Skeletal muscle tissue (tissue), 4 donors: ENCODE results near the gene ZNF134. TPM values are rescaled to one million over a fixed set of nuclear protein-coding genes. Genes with fewer than 3 reads are reported as not detected.

Experiments
- H3K27ac ChIP-seq: one replicate; pipeline ENCODE4 v1.7.0; 2013; ENCODE audit warnings: mild to moderate bottlenecking, low read depth, low read length, inconsistent platforms
- H3K27me3 ChIP-seq, 3 donors: one replicate each; pipeline ENCODE4 v1.7.0; 2013; ENCODE audit warnings: low read length in 3 of 3; ENCODE audit not compliant: control insufficient read depth in 3 of 3, insufficient read depth in 3 of 3
- H3K36me3 ChIP-seq, 3 donors: one replicate each; pipeline ENCODE4 v1.7.0; 2013; ENCODE audit warnings: low read length in 3 of 3; ENCODE audit not compliant: control insufficient read depth in 3 of 3, insufficient read depth in 3 of 3
- H3K4me1 ChIP-seq, 3 donors: one replicate each; pipeline ENCODE4 v1.7.0; 2013; ENCODE audit warnings: low read length in 3 of 3, mild to moderate bottlenecking in 3 of 3; ENCODE audit not compliant: control insufficient read depth in 3 of 3, insufficient read depth in 3 of 3
- H3K4me3 ChIP-seq, 3 donors: one replicate each; pipeline ENCODE4 v1.7.0; 2013; ENCODE audit warnings: low read length in 3 of 3
- H3K9ac ChIP-seq, 3 donors: one replicate each; pipeline ENCODE4 v1.7.0; 2013; ENCODE audit warnings: low read length in 3 of 3, mild to moderate bottlenecking in 3 of 3, moderate library complexity in 2 of 3, low read depth in 1 of 3
- H3K9me3 ChIP-seq, 3 donors: one replicate each; pipeline ENCODE4 v1.7.0; 2013; ENCODE audit warnings: low read length in 3 of 3; ENCODE audit not compliant: control insufficient read depth in 3 of 3
- total RNA-seq: library from RNA; depleted of rRNA; stranded (reverse); fragments of >200 nt; gene quantifications from one replicate; pipeline ENCODE4 v1.2.3, GENCODE V29; 2014
- donor health status: Osteomylitis.

Gene ZNF134
- total RNA-seq, 1 donor from 2014 or later = 17.7 TPM

DNA sequence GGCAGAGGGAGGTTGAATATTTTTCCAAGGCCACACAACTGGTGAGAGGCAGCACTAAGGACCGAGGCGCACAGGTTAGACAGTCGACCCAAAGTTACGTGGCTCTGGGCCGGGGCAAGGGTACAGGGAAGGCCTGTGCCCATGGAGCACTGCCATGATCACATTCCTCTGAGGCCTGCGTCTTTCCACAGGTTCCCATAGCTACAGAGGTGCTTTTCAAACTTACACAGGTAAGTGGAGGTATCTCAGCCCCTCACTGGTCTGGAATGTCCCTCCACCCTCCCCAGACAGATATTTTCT, 19.7 kb downstream of the ZNF134 start:
- Histone ChIP-seq H3K9me3 (peaks cover 4 to 28% (median 10%) of the 10 kb centered on the region in 3 donors), H3K4me3 (peak overlapping the region; percentile 85 to 93 (median 90)), H3K4me1 (peaks cover 13 to 16% (median 15%) of the 10 kb centered on the region in 3 donors), H3K36me3 (peaks cover 28 to 38% (median 35%) of the 10 kb centered on the region in 3 donors), H3K27ac (no peak overlapping the region), H3K9ac (peak overlapping the region; percentile 83 to 89 (median 87)), H3K27me3 (no peaks in the 10 kb centered on the region)

DNA sequence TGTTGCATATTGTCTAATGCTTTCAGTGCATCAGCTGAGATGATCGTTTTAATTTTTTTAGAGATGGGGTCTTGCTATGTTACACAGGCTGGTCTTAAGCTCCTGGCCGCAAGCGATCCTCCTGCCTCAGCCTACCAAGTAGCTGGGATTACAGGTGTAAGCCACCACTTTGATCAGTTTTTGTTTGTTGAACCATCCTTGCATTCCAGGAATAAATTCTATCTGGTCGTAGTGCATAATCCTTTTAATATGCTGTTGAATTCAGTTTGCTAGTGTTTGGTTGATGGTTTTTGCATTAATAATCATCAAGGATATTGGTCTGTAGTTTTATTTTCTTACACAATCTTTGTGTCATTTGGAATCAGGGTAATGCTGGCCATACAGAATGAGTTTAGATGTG, 23.3 kb downstream of the ZNF134 start:
- no peak overlapping the region for H3K4me3 ChIP-seq
- peaks cover 54 to 71% (median 69%) of the 10 kb centered on the region in 3 donors for H3K36me3 ChIP-seq
- no peak overlapping the region for H3K27ac ChIP-seq
- no peak overlapping the region for H3K9ac ChIP-seq
- peaks cover 13 to 16% (median 15%) of the 10 kb centered on the region in 3 donors for H3K4me1 ChIP-seq
- no peaks in the 10 kb centered on the region for H3K27me3 ChIP-seq
- H3K9me3 ChIP-seq = peaks cover 12 to 56% (median 14%) of the 10 kb centered on the region in 3 donors

DNA sequence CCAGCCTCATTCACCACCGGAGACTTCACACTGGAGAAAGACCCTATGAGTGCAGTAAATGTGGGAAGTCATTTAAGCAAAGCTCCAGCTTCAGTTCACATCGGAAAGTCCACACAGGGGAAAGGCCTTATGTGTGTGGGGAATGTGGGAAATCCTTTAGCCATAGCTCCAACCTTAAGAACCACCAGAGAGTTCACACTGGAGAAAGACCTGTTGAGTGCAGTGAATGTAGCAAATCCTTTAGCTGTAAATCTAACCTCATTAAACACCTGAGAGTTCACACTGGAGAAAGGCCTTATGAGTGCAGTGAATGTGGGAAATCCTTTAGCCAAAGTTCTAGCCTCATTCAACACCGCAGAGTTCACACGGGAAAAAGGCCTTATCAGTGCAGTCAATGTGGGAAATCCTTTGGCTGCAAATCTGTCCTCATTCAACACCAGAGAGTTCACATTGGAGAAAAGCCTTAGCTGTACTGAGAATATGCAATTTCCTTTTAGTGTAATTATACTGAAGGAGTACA, 27.7 kb downstream of the ZNF134 start:
- Histone ChIP-seq H3K36me3 (peaks cover 42 to 52% (median 47%) of the 10 kb centered on the region in 3 donors), H3K4me3 (peak overlapping the region in 1 of 3 donors; percentile 24), H3K9me3 (peaks cover 12 to 45% (median 14%) of the 10 kb centered on the region in 3 donors), H3K4me1 (no peaks in the 10 kb centered on the region), H3K27ac (no peak overlapping the region), H3K27me3 (no peaks in the 10 kb centered on the region), H3K9ac (no peak overlapping the region)

DNA sequence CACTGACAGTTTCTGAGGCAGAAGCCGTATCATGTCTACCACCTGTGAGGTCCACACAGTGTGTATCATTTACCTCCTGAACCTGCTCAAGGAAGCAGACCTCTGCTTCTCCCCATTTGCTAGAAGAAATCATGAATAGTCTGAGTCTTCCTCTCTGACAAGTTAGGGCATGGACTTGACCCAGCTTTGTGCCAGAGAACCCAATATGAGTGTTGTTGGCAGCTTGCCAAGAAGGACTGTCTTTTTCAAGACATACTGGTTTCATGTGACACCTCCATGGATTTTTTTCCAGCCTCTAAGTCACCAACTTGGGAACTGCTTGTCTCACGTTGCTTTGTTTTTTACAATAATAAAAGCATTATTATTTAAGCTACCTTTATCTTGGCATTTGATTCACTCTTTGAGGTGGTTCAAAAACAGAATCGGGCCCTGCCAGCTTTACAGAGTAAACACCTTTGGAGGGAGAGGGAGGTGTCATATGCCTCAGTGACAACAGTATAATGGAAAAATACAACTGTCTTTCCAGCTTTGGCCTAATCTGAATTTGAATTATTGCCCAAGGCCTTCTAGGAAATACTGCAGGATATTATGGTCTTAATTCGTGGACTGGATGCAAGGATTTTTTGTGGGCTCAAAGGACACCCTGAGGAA, 28.5 kb downstream of the ZNF134 start:
- no peaks in the 10 kb centered on the region for H3K27me3 ChIP-seq
- H3K9ac ChIP-seq = no peak overlapping the region
- peaks cover 35 to 45% (median 41%) of the 10 kb centered on the region in 3 donors for H3K36me3 ChIP-seq
- peak overlapping the region in 1 of 3 donors; percentile 24 for H3K4me3 ChIP-seq
- H3K27ac ChIP-seq = no peak overlapping the region
- peaks cover 7 to 37% (median 10%) of the 10 kb centered on the region in 3 donors for H3K9me3 ChIP-seq
- H3K4me1 ChIP-seq = no peaks in the 10 kb centered on the region

DNA sequence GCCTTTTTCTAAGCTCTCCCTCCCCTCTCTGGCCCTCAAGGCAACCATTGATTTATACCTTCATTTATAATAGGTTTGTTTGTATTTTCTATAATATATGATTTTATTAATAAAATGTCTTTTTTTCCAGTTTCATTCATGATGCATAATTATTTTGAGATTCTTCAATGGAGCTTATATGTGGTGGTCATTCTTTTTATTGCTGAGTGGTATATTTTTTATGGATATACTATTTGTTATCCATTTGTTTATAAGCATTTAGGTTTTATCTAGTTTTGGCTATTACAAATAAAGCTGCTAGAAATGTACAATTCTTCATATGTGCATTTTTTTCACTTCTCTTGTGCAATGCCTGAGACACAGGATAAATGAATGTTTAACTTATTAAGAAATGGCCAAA, 29.7 kb downstream of the ZNF134 start:
- Histone ChIP-seq H3K27me3 (no peaks in the 10 kb centered on the region), H3K36me3 (peaks cover 30 to 39% (median 34%) of the 10 kb centered on the region in 3 donors), H3K4me3 (no peak overlapping the region), H3K9ac (no peak overlapping the region), H3K27ac (no peak overlapping the region), H3K9me3 (peaks cover 4 to 33% (median 8%) of the 10 kb centered on the region in 3 donors), H3K4me1 (no peaks in the 10 kb centered on the region)

DNA sequence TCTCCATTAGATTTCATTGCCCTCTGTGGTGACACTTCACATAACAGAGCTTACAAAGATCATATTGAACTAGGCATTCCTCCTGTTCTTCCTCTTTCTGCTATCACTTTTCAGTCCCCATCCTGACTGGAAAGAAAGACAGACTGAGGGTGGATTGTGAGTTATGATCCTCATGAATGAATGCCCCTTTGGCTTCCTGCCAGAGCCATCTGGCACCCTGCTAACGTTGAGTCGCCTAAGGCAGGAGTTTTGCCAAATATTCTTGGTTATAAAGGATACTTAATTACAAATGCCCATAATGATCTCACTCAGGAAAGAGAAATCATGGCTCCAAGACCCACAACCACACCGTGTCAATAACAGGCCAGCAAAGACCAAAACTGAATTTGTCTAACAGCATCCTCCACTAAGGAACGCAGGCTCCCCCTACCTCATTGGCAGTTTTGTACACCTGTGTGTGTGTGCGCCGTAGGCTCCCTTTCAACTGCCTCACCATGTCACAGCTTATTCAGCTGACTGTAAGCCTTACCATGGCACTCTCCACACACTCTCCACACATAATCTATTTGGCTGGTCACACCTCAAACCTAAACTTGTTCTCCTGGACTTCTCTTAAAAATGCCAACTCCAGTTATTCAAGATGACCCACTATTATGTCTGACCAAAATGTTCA, 34.4 kb downstream of the ZNF134 start:
- H3K9ac ChIP-seq = no peak overlapping the region
- H3K27me3 ChIP-seq = no peaks in the 10 kb centered on the region
- no peak overlapping the region for H3K4me3 ChIP-seq
- no peak overlapping the region for H3K27ac ChIP-seq
- H3K9me3 ChIP-seq = peaks cover 0 to under 1% (median 0%) of the 10 kb centered on the region in 3 donors
- H3K4me1 ChIP-seq = no peaks in the 10 kb centered on the region
- no peaks in the 10 kb centered on the region for H3K36me3 ChIP-seq

DNA sequence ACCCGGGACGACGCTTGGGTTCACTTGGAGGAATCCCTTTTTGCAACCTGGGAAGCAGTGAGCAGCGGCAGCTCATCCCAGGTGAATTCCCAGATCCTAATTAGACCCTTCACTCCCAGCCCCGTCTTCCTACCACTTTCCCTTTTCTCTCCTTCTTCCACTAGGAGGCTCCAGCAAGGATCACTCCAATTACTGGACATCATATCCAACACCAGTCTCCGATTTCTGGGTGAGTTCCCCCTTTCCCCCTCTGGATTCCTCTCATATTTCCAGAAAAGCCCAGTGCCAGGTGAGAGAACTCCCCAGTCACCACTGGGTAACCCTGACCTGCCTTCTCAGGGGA, 37.6 kb downstream of the ZNF134 start:
- Histone ChIP-seq H3K9ac (no peak overlapping the region), H3K27me3 (no peaks in the 10 kb centered on the region), H3K9me3 (peaks cover 0 to 7% (median 5%) of the 10 kb centered on the region in 3 donors), H3K4me3 (peak overlapping the region in 1 of 3 donors; percentile 53), H3K27ac (no peak overlapping the region), H3K36me3 (no peaks in the 10 kb centered on the region), H3K4me1 (no peaks in the 10 kb centered on the region)

DNA sequence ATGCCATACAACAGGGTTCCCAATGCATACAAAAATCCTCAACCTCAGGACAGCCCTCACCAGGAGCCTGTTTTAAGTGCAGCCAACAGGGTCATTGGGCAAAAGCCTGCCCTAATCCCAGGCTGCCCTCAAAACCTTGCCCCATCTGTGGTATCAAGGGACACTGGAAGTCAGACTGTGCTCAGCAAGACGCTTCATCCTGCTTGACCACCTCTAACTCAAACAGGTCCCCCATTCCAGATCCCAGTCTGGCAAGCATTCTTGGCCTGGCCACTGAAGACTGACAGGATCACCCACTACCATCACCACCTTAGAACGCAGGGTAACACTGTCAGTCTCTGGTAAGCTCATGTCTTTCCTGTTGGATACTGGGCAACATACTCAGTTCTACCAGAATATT, 39.6 kb downstream of the ZNF134 start:
- no peaks in the 10 kb centered on the region for H3K36me3 ChIP-seq
- H3K4me1 ChIP-seq = no peaks in the 10 kb centered on the region
- H3K27me3 ChIP-seq = no peaks in the 10 kb centered on the region
- H3K9me3 ChIP-seq = peaks cover 0 to 7% (median 5%) of the 10 kb centered on the region in 3 donors
- H3K4me3 ChIP-seq = no peak overlapping the region
- H3K9ac ChIP-seq = no peak overlapping the region
- H3K27ac ChIP-seq = no peak overlapping the region

DNA sequence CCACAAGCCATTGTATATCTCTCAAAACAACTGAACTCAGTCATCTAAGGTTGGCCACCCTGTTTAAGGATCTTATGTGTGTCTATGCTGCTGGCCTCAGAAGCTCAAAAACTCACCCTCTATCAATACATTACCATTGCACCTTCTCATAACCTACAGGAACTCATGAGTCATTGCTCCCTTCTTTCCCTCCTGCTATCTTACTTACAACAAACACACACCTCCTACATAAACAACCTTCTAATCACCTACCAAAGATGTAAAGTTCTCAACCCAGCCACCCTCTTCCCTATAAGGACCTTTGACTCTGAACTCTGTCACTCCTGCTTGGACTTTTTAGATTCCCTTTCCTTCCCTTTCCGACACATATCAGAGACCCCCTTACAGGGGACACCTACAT, 41.4 kb downstream of the ZNF134 start:
- H3K36me3 ChIP-seq = no peaks in the 10 kb centered on the region
- no peak overlapping the region for H3K9ac ChIP-seq
- no peak overlapping the region for H3K4me3 ChIP-seq
- no peaks in the 10 kb centered on the region for H3K4me1 ChIP-seq
- no peak overlapping the region for H3K27ac ChIP-seq
- H3K9me3 ChIP-seq = peaks cover 0 to 7% (median 5%) of the 10 kb centered on the region in 3 donors
- no peaks in the 10 kb centered on the region for H3K27me3 ChIP-seq

DNA sequence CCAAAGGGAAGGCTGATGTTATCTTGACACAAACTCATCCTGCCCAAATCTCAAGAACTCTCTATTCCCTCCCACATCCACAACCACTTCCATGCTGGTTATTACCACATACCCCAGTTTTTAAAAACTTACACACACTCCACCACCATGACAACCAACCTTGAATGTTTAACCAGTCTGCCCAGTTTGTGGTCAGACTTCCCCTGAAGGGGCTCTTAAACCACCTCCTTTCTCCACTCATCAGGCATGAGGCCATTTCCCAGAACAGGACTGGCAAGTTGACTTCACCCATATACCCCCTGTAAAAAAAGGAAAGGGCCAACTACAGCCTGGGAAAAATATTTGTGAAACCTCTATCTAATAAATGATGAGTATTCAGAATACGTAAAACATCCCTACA, 42.3 kb downstream of the ZNF134 start:
- peaks cover 0 to 7% (median 5%) of the 10 kb centered on the region in 3 donors for H3K9me3 ChIP-seq
- H3K4me1 ChIP-seq = no peaks in the 10 kb centered on the region
- H3K4me3 ChIP-seq = no peak overlapping the region
- no peaks in the 10 kb centered on the region for H3K36me3 ChIP-seq
- H3K27me3 ChIP-seq = no peaks in the 10 kb centered on the region
- H3K27ac ChIP-seq = no peak overlapping the region
- H3K9ac ChIP-seq = no peak overlapping the region
